ENCODE measurements around the gene TBC1D17. TPM values are rescaled to one million over a fixed set of nuclear protein-coding genes. Genes with fewer than 3 reads are reported as not detected.

TBC1D17 gene
- total RNA-seq, 1 donor = 16.3 TPM

DNA sequence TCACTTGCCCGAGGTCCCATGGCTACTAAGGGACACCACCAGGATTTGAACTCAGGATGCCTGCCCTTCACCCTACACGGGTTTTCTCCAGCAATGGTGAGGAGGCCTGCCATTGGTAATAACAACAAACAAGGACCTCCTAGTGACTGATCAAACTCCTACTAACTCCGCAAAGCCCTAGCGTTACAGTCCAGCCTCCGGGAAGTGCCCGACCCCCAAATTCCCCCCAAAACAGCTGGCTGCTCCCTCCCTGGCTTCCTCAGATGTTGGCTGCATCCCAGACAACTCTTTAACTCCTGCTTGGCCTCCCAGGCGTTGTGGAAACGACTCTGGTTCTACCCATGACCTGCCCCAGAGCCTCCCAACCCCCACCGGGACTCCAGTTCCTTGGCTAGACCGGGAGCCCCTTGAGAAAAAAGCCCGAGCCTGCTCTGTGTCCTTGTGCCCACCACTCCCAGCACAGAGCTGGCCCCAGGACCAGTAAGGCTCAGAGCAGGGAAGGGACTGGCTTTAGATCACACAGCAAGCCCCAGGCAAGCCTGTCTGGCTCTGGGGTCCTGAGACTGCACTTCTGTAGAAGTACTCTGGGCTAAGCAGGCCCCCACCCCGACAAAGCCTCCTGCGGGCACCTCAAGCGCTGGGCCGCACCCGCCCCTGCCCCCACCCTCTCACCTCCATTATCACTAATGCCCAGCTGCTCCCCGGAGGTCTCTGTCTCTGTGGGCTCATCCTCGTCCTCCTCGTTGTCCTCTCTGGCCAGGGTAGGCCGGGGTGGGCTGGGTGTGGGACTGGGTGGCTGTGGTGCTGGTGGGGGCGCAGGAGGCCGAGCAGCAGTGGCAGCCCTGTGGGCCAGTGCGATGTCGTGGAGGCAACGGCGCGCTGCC, 5.0 kb upstream of the TBC1D17 start:
- no peak for DNase-seq (ENCODE audit: low read depth)
- H3K4me3 ChIP-seq (ENCODE audit: low read depth, low read length) = no peak overlapping the region
- TF ChIP-seq, protein P1, sequence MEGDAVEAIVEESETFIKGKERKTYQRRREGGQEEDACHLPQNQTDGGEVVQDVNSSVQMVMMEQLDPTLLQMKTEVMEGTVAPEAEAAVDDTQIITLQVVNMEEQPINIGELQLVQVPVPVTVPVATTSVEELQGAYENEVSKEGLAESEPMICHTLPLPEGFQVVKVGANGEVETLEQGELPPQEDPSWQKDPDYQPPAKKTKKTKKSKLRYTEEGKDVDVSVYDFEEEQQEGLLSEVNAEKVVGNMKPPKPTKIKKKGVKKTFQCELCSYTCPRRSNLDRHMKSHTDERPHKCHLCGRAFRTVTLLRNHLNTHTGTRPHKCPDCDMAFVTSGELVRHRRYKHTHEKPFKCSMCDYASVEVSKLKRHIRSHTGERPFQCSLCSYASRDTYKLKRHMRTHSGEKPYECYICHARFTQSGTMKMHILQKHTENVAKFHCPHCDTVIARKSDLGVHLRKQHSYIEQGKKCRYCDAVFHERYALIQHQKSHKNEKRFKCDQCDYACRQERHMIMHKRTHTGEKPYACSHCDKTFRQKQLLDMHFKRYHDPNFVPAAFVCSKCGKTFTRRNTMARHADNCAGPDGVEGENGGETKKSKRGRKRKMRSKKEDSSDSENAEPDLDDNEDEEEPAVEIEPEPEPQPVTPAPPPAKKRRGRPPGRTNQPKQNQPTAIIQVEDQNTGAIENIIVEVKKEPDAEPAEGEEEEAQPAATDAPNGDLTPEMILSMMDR (IDR thresholded peaks at IDR 0.05; ENCODE audit: insufficient read depth, low read length) = no peak

DNA sequence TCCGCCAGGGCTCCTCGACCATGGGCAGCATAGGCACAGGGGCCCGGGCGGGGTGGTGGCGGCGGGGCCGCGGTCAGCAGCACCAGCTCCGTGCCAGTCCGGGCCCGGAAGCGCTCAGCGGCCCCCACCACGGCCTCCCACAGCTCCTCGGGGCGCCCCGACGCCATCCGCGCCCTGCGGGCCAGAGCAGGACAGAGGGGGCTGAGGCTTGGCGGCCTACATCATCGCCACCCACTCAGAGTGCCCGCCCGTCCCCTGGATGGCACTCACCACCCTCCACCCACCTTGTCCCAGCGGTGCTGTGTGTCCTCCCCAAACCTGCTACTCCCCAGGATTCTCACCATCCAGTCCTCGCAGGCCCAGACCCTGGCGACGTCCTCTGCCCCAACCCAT, 4.4 kb upstream of the TBC1D17 start:
- TF ChIP-seq, protein P1 (IDR thresholded peaks at IDR 0.05; ENCODE audit: insufficient read depth, low read length) = no peak
- no peak for DNase-seq (ENCODE audit: low read depth)
- no peak overlapping the region for H3K4me3 ChIP-seq (ENCODE audit: low read depth, low read length)

DNA sequence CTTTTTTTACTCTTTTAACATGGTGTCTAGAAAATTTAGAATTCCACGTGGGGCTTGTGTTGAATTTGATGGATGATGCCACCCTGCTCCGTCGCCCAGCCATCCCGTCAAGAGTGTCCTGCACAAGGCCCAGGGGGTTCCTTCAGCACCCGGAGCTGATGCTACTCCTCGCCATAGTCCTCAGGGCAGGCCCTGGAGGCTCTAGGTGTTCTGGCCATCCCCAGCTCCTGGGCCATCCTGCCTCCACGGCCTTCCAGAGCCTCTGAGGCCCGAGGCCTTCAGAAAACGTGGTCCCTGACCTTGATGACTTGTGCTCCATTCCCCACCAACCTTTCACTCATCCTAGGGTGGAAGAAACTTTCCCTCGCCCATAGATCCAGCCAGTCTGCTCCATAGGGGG, 3.7 kb upstream of the TBC1D17 start:
- no peak overlapping the region for H3K4me3 ChIP-seq (ENCODE audit: low read depth, low read length)
- TF ChIP-seq, protein P1 (IDR thresholded peaks at IDR 0.05; ENCODE audit: insufficient read depth, low read length) = no peak
- DNase-seq (ENCODE audit: low read depth) = no peak

DNA sequence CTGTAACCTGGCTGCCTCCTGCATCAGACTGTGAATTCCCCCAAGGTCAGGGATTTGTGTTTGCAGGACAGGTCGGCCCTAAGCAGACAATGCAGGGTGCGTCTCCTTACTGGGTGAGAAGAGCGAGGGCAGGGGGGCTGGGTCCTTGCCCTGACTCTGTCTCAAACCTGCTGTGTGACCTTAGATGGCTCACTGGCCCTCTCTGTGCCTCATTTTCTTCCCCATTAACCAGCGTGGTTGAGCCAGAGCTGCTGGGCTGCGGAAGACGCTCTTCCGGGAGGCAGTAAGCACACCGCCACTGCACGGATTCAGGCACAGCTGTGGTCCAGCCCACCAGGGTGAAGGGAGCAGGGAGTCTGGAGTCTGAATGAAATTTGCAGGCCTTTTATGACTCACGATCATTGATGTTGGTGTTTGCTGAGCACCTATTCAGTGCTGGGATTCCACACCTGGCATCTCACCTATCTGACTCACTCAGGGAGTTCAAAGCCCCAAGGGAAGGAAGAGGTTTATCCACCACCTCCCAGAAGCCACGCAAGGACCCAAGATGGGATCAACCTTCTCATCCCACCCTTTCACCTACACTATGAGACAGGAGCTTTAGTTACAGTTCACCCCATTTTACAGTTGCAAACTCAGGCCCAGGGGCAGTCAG, 2.9 kb upstream of the TBC1D17 start:
- no peak for DNase-seq (ENCODE audit: low read depth)
- TF ChIP-seq, protein P1 (IDR thresholded peaks at IDR 0.05; ENCODE audit: insufficient read depth, low read length) = no peak
- H3K4me3 ChIP-seq (ENCODE audit: low read depth, low read length) = peak overlapping the region; percentile 22

DNA sequence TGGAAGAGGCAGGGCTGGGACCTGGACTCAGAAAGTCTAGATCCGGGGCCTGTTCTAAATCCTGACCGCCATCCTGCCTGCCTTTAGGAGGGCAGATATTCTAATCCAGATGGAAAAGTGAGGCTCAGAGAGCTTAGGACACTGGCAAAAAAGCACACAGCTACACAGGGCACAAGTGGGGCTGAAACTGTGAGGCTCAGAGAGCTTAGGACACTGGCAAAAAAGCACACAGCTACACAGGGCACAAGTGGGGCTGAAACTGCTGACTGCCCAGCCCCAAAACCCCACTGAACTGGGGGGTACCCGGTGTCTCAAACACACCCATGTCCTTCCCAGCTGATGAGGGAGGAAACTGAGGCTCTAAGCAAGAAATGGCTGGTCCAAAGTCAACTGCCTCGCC, 2.3 kb upstream of the TBC1D17 start:
- H3K4me3 ChIP-seq (ENCODE audit: low read depth, low read length) = peak overlapping the region; percentile 100
- TF ChIP-seq, protein P1 (IDR thresholded peaks at IDR 0.05; ENCODE audit: insufficient read depth, low read length) = no peak
- no peak for DNase-seq (ENCODE audit: low read depth)

DNA sequence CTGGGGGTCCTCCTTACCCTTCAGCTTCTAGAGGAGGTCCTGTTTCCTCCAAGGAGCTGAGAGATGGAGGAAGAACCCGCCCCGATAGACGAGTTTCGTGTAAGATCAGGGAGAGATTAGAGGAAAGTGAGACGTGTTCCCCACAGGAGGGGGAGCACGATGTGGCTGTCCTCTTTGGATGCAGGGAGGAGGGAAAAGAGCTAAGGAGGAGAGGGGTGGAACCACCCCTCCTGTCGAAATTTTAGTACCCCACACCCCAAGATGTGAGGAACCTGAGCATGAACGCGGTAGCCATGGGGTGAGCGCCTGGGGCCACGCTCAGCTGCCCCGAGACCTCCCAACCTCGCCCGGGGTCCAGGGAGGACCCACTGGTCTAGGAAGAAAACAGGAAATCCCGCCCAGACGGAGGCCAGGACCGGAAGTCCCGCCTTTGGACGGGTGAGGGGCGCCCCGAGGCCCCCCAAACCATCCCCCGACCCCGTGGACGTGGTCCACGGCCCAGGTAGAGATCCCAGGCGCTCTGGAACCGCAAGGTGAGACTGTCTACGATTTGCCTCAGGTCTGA, 1.6 kb upstream of the TBC1D17 start:
- peak overlapping the region; percentile 100 for H3K4me3 ChIP-seq (ENCODE audit: low read depth, low read length)
- TF ChIP-seq, protein P1 (IDR thresholded peaks at IDR 0.05; ENCODE audit: insufficient read depth, low read length) = no peak
- peak; percentile 49 for DNase-seq (ENCODE audit: low read depth)

Measured in fibroblast of the aortic adventitia (primary cell).